NT2/D1 (cell line): ENCODE data around the gene FMN1.

Experiments
- SUZ12 ChIP-seq: IDR thresholded peaks from 2 replicates; pipeline ENCODE4 v1.6.1; 2011; ENCODE audit not compliant: insufficient read length, insufficient read depth; ENCODE audit errors: extremely low read depth
- YY1 ChIP-seq: IDR thresholded peaks from 2 replicates; pipeline ENCODE4 v1.6.1; 2011; ENCODE audit not compliant: insufficient read length, insufficient read depth
- ZNF274 ChIP-seq: IDR thresholded peaks from 2 replicates; pipeline ENCODE4 v1.6.1; 2011; ENCODE audit warnings: mild to moderate bottlenecking, low read depth, low read length

- TF ChIP-seq ZNF274: no peak
- no peak for TF ChIP-seq YY1
- TF ChIP-seq SUZ12: no peak
Observed at GRCh38 chr15:33242669-33243191, 48.2 kb upstream of the FMN1 start.
